Loucy (cell line): ENCODE results near the gene SLC16A9.
"Not testable (repeated sequence)": the region's sequence is repeated elsewhere in the genome, so short reads cannot be mapped to it uniquely, and the experiment has no call there.

Experiments used
- H2AFZ ChIP-seq: fragments of 200-600 bp; sonication (generic); 2 replicates; pipeline ENCODE4 v1.6.0; 2016; ENCODE audit warnings: antibody characterized with exemption, mild to moderate bottlenecking, low read length, moderate library complexity
- H3F3A ChIP-seq: fragments of 200-600 bp; 2 replicates; pipeline ENCODE4 v1.6.0; 2016; ENCODE audit warnings: antibody characterized with exemption, low read depth, mild to moderate bottlenecking
- H3K27me3 ChIP-seq: fragments of 200-600 bp; sonication (generic); 2 replicates; pipeline ENCODE4 v1.6.1; 2014; ENCODE audit warnings: low read length, mild to moderate bottlenecking; ENCODE audit not compliant: insufficient read depth, poor library complexity, severe bottlenecking
- H3K36me3 ChIP-seq: fragments of 200-600 bp; sonication (generic); 2 replicates; pipeline ENCODE4 v1.6.1; 2016; ENCODE audit warnings: low read length; ENCODE audit not compliant: insufficient read depth
- H3K4me1 ChIP-seq: fragments of 200-600 bp; sonication (generic); 2 replicates; pipeline ENCODE4 v1.5.1; 2014; ENCODE audit warnings: low read length, mild to moderate bottlenecking; ENCODE audit not compliant: insufficient read depth, poor library complexity, severe bottlenecking
- H3K4me2 ChIP-seq: fragments of 200-600 bp; sonication (generic); 2 replicates; pipeline ENCODE4 v1.6.0; 2014; ENCODE audit warnings: antibody characterized with exemption, low read length, low read depth, mild to moderate bottlenecking; ENCODE audit not compliant: poor library complexity, severe bottlenecking
- H3K4me3 ChIP-seq: fragments of 200-600 bp; sonication (generic); 2 replicates; pipeline ENCODE4 v1.5.1; 2014; ENCODE audit warnings: low read length, mild to moderate bottlenecking, mixed read lengths; ENCODE audit not compliant: poor library complexity, severe bottlenecking
- H3K79me2 ChIP-seq: fragments of 200-600 bp; sonication (generic); 2 replicates; pipeline ENCODE4 v1.6.1; 2014; ENCODE audit warnings: low read length; ENCODE audit not compliant: insufficient read depth
- H3K9ac ChIP-seq: fragments of 200-600 bp; sonication (generic); 2 replicates; pipeline ENCODE4 v1.6.0; 2014; ENCODE audit warnings: mild to moderate bottlenecking, low read depth, low read length, moderate library complexity; ENCODE audit not compliant: poor library complexity, severe bottlenecking
- H3K9me2 ChIP-seq: fragments of 200-600 bp; sonication (generic); replicated peaks from 2 replicates; pipeline ENCODE4 v1.6.1; 2016; ENCODE audit warnings: low read depth, low read length, mixed read lengths
- H3K9me3 ChIP-seq: fragments of 200-600 bp; sonication (generic); 2 replicates; pipeline ENCODE4 v1.6.1; 2014; ENCODE audit warnings: mild to moderate bottlenecking, antibody characterized with exemption, low read length, low read depth; ENCODE audit not compliant: insufficient read depth
- H4K20me1 ChIP-seq: fragments of 200-600 bp; sonication (generic); 2 replicates; pipeline ENCODE4 v1.6.0; 2014; ENCODE audit warnings: antibody characterized with exemption, low read length, mild to moderate bottlenecking; ENCODE audit not compliant: insufficient read depth, poor library complexity, severe bottlenecking
- EZH2phosphoT487 ChIP-seq: fragments of 200-600 bp; IDR thresholded peaks from 2 replicates; pipeline ENCODE4 v1.6.1; 2018; ENCODE audit warnings: antibody characterized with exemption, mild to moderate bottlenecking, moderate library complexity, borderline replicate concordance
- TF ChIP-seq, protein P1 (sequence below): fragments of 200-600 bp; sonication (generic); conservative IDR thresholded peaks from 2 replicates; pipeline ENCODE4 v1.5.1; 2014; ENCODE audit warnings: mild to moderate bottlenecking, antibody characterized with exemption, low read length

SLC16A9 gene

GRCh38 chr10:59668096-59668495, 41.6 kb downstream of the SLC16A9 start:
- H4K20me1 ChIP-seq: no peaks in the 10 kb centered on the region
- no peak overlapping the region for H3K9ac ChIP-seq
- no peaks in the 10 kb centered on the region for H3K27me3 ChIP-seq
- H3F3A ChIP-seq: no peaks in the 10 kb centered on the region
- TF ChIP-seq EZH2phosphoT487: no peak
- TF ChIP-seq, protein P1, sequence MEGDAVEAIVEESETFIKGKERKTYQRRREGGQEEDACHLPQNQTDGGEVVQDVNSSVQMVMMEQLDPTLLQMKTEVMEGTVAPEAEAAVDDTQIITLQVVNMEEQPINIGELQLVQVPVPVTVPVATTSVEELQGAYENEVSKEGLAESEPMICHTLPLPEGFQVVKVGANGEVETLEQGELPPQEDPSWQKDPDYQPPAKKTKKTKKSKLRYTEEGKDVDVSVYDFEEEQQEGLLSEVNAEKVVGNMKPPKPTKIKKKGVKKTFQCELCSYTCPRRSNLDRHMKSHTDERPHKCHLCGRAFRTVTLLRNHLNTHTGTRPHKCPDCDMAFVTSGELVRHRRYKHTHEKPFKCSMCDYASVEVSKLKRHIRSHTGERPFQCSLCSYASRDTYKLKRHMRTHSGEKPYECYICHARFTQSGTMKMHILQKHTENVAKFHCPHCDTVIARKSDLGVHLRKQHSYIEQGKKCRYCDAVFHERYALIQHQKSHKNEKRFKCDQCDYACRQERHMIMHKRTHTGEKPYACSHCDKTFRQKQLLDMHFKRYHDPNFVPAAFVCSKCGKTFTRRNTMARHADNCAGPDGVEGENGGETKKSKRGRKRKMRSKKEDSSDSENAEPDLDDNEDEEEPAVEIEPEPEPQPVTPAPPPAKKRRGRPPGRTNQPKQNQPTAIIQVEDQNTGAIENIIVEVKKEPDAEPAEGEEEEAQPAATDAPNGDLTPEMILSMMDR: no peak
- no peak overlapping the region for H3K4me3 ChIP-seq
- H3K36me3 ChIP-seq: no peaks in the 10 kb centered on the region
- peaks cover 4% of the 10 kb centered on the region; the same call in 1 of the 2 replicates for H3K9me3 ChIP-seq
- H3K4me2 ChIP-seq: no peak overlapping the region
- H2AFZ ChIP-seq: 0 out of 2 replicates have a peak overlapping the region, but pooled peaks have one; percentile 1
- no peaks in the 10 kb centered on the region for H3K9me2 ChIP-seq
- no peaks in the 10 kb centered on the region for H3K79me2 ChIP-seq
- no peaks in the 10 kb centered on the region for H3K4me1 ChIP-seq

DNA sequence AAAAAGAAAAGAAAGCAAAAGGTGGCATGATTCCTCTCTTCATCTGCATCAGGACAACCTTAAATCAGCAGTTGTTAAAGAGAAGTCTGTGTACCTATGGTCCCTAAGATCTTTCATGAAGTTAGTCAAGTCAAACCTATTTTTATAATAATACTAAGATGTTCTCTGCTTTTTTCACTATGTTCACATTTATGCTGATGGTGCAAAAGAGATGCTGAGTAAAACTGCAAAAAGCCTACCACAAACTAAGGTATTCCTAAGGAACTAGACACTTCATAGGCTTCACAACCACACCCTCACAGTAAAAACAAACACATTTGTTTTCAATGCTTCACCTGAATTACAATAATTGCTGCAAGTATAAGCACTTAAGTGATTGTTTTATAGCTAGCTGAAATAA, 43.3 kb downstream of the SLC16A9 start:
- Histone ChIP-seq H3K4me2 (no peak overlapping the region), H3K9me2 (no peaks in the 10 kb centered on the region), H3K9me3 (peaks cover 4% of the 10 kb centered on the region; the same call in 1 of the 2 replicates), H3K79me2 (no peaks in the 10 kb centered on the region), H3K4me1 (no peaks in the 10 kb centered on the region), H3K36me3 (no peaks in the 10 kb centered on the region), H3K9ac (no peak overlapping the region), H2AFZ (no peak overlapping the region), H3F3A (no peaks in the 10 kb centered on the region), H4K20me1 (no peaks in the 10 kb centered on the region), H3K4me3 (no peak overlapping the region), H3K27me3 (no peaks in the 10 kb centered on the region)
- TF ChIP-seq, protein P1: no peak
- TF ChIP-seq EZH2phosphoT487: no peak

- not testable (repeated sequence) for H3K9me2 ChIP-seq, H3K9me3 ChIP-seq, H2AFZ ChIP-seq, H3K4me1 ChIP-seq, H3F3A ChIP-seq, H3K36me3 ChIP-seq, H3K9ac ChIP-seq, H4K20me1 ChIP-seq, H3K4me2 ChIP-seq, H3K27me3 ChIP-seq, H3K79me2 ChIP-seq, H3K4me3 ChIP-seq
These were observed 46.4 kb downstream of the SLC16A9 start for GRCh38 chr10:59663213-59663612.

DNA sequence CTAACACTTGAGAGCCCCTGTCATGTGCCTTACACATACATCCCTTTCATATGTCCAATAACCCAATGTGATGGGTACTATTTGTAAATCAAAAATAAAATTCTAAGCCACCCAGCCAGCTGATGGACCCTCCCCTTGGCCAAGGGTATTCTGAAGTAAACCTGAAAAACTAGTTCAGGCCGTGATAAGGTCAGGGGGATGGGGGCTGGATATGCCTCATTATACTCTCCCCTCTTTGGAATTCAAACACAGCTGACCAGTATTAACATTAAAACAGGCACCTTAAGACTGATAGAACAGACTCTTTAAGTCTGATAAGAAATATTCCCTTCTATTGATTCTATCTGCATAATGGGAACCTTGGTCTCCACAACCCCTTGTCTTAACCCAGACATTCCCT, 51.9 kb downstream of the SLC16A9 start:
- no peaks in the 10 kb centered on the region for H3K9me2 ChIP-seq
- H3K4me1 ChIP-seq: peaks cover 13% of the 10 kb centered on the region
- no peak overlapping the region for H3K4me2 ChIP-seq
- no peaks in the 10 kb centered on the region for H3K27me3 ChIP-seq
- no peaks in the 10 kb centered on the region for H4K20me1 ChIP-seq
- no peaks in the 10 kb centered on the region for H3K9me3 ChIP-seq
- no peak overlapping the region for H3K4me3 ChIP-seq
- H3K9ac ChIP-seq: no peak overlapping the region
- H3K36me3 ChIP-seq: no peaks in the 10 kb centered on the region
- TF ChIP-seq, protein P1: no peak
- no peak for TF ChIP-seq EZH2phosphoT487
- H2AFZ ChIP-seq: no peak overlapping the region
- no peaks in the 10 kb centered on the region for H3K79me2 ChIP-seq
- no peaks in the 10 kb centered on the region for H3F3A ChIP-seq
